ENCODE measurements around the gene EVC2.

Gene EVC2

DNA sequence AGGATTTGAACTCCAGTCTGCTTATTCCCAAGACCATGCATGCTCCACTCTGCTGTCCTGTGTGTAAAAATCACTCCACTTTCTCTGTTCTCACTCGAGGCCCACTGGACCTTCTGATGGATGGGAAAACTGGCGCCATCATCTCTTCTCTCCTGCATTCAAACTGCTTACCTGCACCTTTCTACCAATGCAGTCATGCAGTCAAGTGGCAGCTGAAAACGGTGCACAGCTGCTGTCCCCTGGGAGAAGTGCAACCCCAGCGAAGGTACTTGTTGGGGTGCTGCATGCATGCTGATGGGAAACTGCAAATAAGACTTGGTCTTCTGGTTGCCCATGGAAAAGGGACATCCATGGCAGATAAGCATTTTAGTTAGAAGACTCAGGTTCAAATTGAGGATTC is 147.1 kb downstream of the EVC2 start:
- DNase-seq: no peak

DNA sequence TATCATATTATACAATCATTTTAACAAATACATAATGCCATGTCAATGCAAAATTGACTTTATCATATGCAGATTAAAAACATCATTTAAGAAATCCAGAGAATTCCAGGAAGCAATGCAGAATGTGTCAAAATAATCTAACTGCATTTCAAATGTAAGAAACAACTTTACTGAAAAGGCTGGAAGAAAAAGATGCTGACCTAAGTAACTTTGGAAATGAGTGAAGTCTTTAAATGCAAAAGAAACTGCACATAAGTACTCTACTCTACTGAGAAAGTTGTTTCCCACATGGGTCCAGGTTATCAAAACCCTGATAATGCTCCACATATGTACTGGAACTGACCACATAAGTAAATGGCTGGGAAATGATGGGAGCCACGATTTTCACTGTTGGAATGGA is 149.9 kb downstream of the EVC2 start:
- DNase-seq: no peak

DNA sequence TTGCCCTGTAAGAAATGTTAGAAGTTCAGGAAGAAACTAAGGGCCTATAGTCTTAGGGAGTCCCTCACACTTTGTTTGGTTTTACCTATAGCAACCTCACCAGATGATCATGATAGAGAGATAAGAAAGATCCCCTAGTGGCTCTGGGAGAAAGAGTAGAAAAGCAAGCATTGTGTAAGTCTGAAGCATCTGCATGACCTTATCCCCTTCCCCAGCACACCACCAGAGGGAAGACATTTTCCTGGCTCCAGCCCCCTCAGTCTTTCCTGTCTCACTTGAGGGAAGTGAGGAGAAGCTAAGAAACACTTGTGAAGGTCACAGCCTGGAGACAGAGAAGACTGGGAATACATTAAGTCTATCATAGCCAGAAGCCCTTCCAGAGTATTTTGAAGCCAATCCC is 154.0 kb downstream of the EVC2 start:
- no peak for DNase-seq

DNA sequence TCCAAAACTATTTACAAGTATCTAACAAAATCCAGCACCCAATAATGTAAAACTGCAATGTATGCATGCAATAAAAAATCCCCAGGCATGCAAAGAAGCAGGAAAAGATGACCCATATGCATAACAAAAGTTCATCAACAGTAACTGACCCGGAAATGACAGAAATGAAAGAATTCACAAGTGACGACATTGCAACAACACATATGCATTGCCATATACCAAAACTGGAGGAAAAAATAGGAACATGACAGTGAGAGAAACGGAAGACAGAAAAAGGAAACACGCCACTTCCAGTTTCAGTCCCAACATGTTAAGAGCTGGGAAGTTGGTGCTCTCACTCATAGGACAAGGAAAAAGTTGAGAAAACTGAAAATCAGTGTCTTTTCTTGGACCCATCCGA is 154.6 kb downstream of the EVC2 start:
- DNase-seq: no peak

DNA sequence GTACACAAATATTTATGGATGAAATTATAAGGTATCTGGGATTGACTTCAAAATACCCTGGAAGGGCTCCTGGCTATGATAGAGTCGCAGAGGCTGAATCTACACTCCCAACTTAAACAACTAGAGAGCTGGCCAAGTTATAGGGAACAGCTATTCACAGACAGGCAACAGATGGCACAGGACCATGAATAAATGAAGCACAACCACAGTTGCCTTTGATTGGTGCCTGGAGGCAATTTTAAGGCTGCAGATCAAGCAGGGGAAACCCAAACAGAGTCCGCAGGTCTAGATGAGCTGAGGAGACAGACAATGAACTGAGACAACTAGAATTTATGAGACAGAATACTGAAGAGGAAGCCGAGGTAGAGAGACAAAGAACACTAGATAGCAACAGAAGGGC is 155.9 kb downstream of the EVC2 start:
- DNase-seq: no peak

DNA sequence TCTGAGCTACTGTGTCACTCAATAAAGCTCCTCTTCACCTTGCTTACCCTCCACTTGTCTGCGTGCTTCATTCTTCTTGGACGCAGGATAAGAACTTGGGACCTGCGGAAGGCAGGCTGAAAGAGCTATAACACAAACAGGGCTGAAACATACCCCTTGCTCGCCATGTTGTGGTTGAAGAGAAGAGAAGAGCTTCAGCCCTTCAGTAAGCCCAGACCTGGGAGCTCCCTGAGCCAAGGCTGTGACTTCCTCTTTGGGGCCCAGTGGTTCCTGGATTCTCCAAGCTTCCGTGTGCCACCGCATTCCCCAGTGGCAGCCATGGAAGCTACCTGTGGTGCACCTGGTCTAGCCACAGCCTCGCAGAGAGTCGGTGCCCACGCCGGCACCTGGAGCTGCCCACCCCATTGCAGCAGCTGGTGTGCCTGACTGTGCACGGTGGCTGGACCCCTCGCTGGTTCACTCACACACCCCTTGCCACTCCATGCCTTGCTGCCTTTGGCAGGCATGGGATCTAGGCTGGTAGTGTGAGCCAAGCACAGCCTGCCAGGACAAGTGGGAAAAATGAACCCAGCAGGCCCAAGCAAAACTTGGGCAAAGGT is 160.6 kb downstream of the EVC2 start:
- no peak for DNase-seq

DNA sequence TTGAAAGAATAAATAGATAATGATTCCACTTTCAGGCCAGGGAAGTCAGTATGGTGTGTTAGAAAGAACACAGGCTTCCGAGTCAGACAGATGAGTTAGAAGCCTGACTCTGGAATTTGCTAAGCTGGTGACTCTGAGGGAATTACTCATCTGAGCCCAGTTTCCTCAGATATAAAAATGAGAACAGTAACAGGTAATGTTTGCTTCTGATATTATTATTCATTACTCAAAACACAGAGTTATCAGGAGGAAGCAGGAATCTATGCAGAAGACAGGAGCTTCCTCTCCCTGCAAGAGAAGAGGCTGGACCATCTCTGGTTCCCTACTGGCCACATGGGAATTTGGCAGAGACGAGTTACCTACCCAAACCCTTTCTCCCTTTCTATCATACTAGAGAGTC is 163.1 kb downstream of the EVC2 start:
- no peak for DNase-seq

DNA sequence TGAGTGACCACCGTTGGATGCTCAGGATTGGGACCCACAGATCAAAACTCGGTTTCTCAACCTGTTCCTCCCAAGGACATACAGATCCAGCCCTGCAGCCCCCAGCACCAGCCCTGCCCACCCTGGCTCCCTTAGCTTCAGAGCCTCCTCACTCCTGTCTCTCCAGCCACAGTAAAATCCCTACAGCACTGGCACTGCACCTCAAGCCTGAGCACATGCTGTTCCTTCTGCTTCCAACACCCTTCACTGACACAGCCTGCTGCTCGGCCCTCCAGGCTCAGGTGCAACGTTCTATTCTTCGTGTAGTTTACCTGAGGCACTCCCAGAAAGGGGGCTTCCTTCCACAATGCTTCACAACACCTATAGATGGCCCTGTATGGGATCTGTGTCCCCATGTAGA is 163.6 kb downstream of the EVC2 start:
- no peak for DNase-seq

DNA sequence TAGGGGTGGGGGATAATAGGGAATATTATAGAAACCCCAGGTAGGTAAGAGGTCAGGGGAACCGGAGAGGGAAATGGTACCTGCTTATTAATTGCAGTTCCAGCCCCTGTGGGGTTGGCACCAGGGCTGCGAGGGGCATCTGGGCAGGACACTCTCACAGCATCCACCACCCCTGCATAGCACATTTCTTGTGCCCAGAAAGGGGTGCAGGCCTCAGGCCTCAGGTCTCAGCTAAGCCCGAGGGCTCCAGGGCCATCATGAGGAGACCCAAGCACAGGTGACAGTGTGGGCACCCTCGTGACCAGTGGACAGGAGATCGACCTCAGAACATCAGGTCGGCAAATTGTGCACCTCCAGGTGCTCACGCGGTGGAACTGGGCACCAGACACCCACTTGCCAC is 164.7 kb downstream of the EVC2 start:
- DNase-seq: no peak

DNA sequence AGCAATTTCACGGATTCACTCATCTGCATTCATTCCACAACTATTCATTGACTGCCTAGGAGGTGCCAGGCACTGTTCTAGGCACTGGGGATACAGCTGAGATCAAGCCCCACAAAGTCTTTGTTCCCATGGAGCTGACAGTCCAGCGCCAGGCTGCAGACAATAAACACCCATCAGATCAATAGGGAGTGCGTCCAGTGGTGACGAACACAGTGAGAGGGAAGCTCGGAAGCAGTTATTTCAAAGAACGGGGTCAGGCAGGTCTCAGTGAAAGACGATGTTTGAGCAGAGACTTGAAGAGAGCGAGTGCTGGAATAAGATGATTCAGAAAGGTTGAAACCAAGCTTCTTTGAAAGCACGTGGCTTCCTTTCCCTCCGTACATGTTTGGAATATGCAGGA is 167.2 kb downstream of the EVC2 start:
- no peak for DNase-seq

DNA sequence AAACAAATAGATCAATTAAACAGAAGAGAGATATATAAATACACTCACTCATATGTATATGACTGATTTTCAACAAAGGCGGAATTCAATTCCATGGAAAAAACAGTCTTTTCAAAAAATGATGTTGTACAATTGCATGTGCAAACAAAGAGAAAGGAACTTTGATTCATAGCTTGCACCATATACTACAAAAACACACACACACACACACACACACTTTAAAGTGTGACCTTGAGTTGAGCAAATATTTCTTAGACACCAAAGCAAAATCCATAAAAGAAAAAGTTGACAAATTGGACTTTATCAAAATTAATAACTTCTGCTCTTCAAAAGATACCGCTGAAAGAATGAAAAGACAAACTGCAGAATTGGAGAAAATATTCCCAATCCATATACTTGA is 168.8 kb downstream of the EVC2 start:
- no peak for DNase-seq

DNA sequence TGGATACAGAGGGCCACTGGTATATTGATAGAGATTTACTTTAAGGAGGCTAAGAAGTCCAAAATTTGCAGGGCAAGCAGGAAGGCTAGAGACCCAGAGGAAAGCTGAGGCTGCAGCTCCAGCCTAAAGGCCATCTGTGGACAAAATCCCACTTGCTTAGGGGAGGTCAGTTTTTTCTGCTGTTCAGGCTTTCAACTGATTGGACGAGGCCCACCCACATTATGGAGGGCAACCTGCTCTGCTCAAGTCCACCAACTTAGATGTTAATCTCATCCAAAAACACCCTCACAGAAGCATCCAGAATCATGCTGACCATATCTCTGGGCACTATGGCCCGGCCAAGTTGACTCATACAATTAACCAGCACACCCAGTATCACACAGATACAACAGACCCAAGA is 176.3 kb downstream of the EVC2 start:
- no peak for DNase-seq

DNA sequence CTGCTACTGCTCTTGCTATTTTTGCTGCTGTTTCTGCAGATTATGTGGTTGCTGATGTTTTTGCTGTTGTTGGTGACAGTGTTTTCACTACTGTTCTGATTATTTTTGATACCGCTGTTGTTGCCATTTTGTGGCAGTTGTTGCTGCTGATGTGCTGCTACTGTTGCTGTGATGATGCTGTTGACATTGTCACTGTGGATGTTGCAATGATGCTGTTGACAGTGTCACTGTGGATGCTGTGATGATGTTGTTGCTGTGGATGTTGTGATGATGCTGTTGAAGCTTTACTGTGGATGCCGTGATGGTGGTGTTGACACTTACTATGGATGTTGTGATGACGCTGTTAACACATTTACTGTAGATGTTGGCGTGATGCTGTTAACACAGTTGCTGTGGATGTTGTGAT is 180.3 kb downstream of the EVC2 start:
- no peak for DNase-seq

DNA sequence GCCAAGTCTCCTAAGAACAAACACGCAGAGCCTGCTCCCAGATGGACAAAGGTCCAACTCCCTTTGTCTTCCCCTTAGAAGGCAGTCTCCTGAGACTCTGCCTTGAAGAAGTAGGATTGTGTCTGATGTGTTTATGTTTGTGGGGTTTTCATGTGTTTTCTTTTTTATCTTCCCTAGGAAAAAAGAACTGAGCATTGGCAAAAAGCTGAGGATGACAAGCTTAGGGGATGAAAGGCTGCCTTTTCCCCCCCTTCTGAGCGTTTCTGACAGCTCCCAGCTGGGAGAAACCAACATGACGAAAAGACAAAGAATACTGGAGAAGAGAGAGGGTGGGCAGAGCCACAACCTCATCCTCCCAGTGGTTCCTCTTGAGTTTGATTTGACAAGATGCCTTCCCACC is 181.1 kb downstream of the EVC2 start:
- no peak for DNase-seq

DNA sequence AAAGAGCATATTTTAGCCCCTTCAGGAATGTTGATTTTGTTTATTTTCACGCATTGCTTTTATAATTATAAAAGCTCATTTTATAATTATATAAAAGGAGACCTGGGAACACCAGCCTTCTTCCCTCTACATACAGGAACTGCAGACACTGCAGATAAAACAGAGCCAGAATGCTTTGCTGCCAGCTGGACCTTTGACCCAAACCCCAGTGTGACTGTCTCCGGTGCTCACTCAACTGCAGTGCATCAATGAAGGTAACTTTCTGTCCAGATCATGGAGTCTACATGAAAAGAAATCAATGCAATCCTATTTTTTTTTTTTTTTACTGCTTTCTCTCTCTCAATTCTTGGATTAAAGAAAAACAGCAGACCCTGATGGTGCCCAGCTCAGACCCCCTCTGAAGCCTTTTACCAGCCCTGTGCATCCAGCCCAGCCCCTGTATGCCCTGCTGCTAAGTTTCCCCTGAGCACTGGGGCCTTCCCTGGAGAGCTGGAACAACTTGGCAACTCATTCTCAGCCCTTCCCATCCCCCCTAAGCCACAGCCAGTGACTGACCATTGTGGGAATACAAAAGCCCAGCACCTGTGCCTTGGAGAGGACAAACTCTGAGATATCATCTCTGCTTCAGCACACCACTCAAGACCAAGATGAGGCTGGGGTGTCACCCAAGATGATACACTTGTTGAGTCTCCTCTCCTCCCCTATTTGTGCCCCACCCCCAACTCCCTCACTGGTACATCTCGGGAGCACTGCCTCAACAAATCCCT is 182.1 kb downstream of the EVC2 start:
- DNase-seq: no peak

DNA sequence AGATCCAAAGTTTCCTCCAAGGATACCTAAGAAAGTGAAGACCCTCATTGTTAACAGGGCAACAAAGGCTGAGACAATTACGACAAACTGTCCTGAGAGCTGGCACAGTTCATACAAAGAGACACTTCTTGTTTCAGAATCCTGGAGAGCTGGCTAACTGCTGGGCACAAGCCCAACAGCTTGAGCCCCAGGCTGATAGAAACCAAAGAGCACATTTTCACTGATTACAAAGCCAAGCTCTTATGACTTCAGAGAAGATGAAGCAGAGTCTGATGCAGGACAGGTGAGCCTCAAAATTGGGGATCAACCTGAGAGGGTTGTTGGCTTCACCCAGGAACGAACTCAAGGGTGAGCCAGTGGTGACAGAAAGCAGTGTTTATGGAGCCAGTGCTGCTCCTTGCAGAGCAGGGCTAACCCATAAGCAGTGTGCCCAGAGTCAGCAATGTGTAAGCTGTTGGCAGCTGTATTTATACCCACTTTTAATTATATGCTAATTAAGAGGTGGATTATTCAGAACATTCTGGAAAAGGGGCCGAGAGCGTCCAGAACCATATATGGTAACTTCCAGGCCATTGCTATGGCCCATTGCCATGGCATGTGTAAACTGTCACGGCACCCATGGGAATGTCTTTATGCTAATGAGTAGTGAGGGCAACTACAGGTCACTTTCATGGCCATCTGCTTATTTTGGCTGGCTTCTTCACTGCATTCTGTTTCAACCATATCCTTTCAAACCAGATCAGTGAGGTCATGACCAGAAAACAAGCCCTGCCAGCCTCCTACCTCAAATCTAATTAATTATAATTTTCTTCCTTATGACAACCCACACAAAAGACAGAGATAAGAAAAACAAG is 183.7 kb downstream of the EVC2 start:
- DNase-seq: no peak

DNA sequence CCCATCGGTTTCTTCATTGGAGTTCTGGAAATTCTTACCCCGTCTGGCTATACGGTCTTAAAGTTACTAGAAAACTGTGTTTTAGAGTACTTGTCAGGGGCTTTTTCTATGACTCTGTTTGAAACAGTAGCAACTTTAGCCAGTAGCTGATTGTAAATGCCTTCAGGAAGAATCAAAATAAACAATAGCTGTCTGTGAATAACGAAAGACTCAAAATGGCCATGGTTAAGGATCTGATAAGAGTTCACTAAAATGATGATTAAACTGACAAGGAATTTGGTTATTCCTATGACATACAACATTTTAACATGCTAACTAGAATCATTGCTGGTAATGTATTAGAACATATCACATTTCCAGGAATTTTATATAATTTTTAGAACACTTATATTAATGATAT is 191.0 kb downstream of the EVC2 start:
- no peak for DNase-seq

DNA sequence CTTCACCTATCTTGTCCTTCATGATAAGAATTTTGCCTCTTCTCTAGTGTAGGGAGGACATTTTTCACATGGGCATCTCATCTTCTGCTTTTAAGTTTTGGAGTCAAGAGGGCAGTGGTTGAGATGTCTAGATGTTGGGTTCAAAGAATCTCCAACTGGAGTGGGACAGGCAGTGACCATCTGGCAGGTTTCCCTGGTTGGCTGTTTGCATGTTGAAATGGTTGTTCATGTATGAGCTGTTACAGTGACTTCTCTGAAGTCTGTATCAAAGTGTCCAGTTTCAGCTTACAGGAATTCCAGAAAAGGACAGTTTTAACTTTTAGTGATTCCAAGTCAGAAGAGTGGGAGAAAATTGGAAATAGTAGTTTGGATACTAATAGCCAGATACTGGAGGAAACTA is 192.7 kb downstream of the EVC2 start:
- no peak for DNase-seq

All from AML-193 (cell line).